Thoracic aorta (tissue), 2 donors: Measurements from ENCODE around the gene C1orf122. TPM values are rescaled to one million over a fixed set of nuclear protein-coding genes. Genes with fewer than 3 reads are reported as not detected.

ENCODE experiments used
- ATAC-seq: fragments of 150-250 bp; one replicate; pipeline ENCODE4 v1.8.0; 2017; ENCODE audit warnings: low read depth; ENCODE audit not compliant: insufficient number of reproducible peaks, low FRiP score
- DNase-seq: peaks from one replicate; pipeline ENCODE4 v3.0.0-alpha.2; 2020; ENCODE audit warnings: low spot score
- H3K27ac ChIP-seq, 2 donors: fragments of 200-600 bp; sonication (generic); 1 replicate in 1 of 2; 2 replicates in 1 of 2; pipeline ENCODE4 v1.5.1; 2016; ENCODE audit warnings: mild to moderate bottlenecking in 2 of 2, moderate library complexity in 2 of 2
- H3K27me3 ChIP-seq: fragments of 200-600 bp; sonication (generic); replicated peaks from 2 replicates; pipeline ENCODE4 v1.6.0; 2016; ENCODE audit warnings: mild to moderate bottlenecking; ENCODE audit not compliant: insufficient read depth
- H3K36me3 ChIP-seq: fragments of 200-600 bp; sonication (generic); one replicate; pipeline ENCODE4 v1.5.1; 2016
- H3K4me1 ChIP-seq, 2 donors: fragments of 200-600 bp; sonication (generic); 1 replicate in 1 of 2; 2 replicates in 1 of 2; pipeline versions ENCODE4 v1.5.1 to v1.6.0; 2016; ENCODE audit warnings: low read depth in 2 of 2, mild to moderate bottlenecking in 1 of 2; ENCODE audit not compliant: control insufficient read depth in 1 of 2
- H3K4me3 ChIP-seq: fragments of 200-600 bp; sonication (generic); 2 replicates; pipeline ENCODE4 v1.5.1; 2016; ENCODE audit warnings: mild to moderate bottlenecking
- H3K9me3 ChIP-seq: fragments of 200-600 bp; sonication (generic); 2 replicates; pipeline ENCODE4 v1.5.1; 2016
- CTCF ChIP-seq: fragments of 200-600 bp; sonication (generic); IDR thresholded peaks from one replicate; pipeline ENCODE4 v1.5.1; 2019; ENCODE audit warnings: antibody characterized with exemption
- total RNA-seq, 2 donors: library from RNA; depleted of rRNA; stranded (reverse); fragments of >200 nt; gene quantifications; one replicate each; pipeline versions ENCODE4 v1.1.0 to v1.2.3, GENCODE V29; 2016

Gene C1orf122
- total RNA-seq, 2 donors from 2014 or later, result 33.9 to 96.0 TPM

- TF ChIP-seq CTCF, result no peak
- DNase-seq (peak; percentile 21), ATAC-seq (peak; percentile 56)
- peaks cover 29% of the 10 kb centered on the region for H3K36me3 ChIP-seq
- H3K27ac ChIP-seq, result peak overlapping the region; percentile 84 to 91
- no peaks in the 10 kb centered on the region for H3K27me3 ChIP-seq
- H3K9me3 ChIP-seq, result no peaks in the 10 kb centered on the region
- H3K4me3 ChIP-seq, result peak overlapping the region; percentile 91
- H3K4me1 ChIP-seq, result peaks cover 12 to 30% of the 10 kb centered on the region in 2 donors
These were observed 1.1 kb downstream of the C1orf122 start for GRCh38 chr1:37808369-37809319.

GRCh38 chr1:37809942-37810341, 2.4 kb downstream of the C1orf122 start:
- Histone ChIP-seq H3K4me3 (no peak overlapping the region), H3K27me3 (no peaks in the 10 kb centered on the region), H3K36me3 (peaks cover 22% of the 10 kb centered on the region), H3K27ac (peak overlapping the region in 1 of 2 donors; percentile 84), H3K4me1 (peaks cover 12 to 30% of the 10 kb centered on the region in 2 donors), H3K9me3 (no peaks in the 10 kb centered on the region)
- DNase-seq (no peak), ATAC-seq (no peak)
- TF ChIP-seq CTCF, result no peak

GRCh38 chr1:37811027-37811655, 3.6 kb downstream of the C1orf122 start:
- DNase-seq (no peak), ATAC-seq (no peak)
- H3K36me3 ChIP-seq, result peaks cover 20% of the 10 kb centered on the region
- H3K9me3 ChIP-seq, result no peaks in the 10 kb centered on the region
- no peak overlapping the region for H3K4me3 ChIP-seq
- H3K4me1 ChIP-seq, result peaks cover 12 to 26% of the 10 kb centered on the region in 2 donors
- no peak overlapping the region for H3K27ac ChIP-seq
- H3K27me3 ChIP-seq, result no peaks in the 10 kb centered on the region
- peak; percentile 64 for TF ChIP-seq CTCF

- no peak overlapping the region for H3K4me3 ChIP-seq
- H3K27me3 ChIP-seq, result no peaks in the 10 kb centered on the region
- no peak for TF ChIP-seq CTCF
- peaks cover 4 to 13% of the 10 kb centered on the region in 2 donors for H3K4me1 ChIP-seq
- no peak for DNase-seq
- ATAC-seq, result no peak
- H3K9me3 ChIP-seq, result no peaks in the 10 kb centered on the region
- H3K27ac ChIP-seq, result no peak overlapping the region
- H3K36me3 ChIP-seq, result peaks cover 22% of the 10 kb centered on the region
These were observed 6.0 kb downstream of the C1orf122 start for GRCh38 chr1:37813529-37814145.

GRCh38 chr1:37814252-37814651, 6.7 kb downstream of the C1orf122 start:
- Histone ChIP-seq H3K27ac (no peak overlapping the region), H3K4me1 (peaks cover 2 to 8% of the 10 kb centered on the region in 2 donors), H3K27me3 (no peaks in the 10 kb centered on the region), H3K9me3 (no peaks in the 10 kb centered on the region), H3K36me3 (peaks cover 26% of the 10 kb centered on the region), H3K4me3 (no peak overlapping the region)
- no peak for TF ChIP-seq CTCF
- ATAC-seq, result no peak
- DNase-seq, result no peak
